ENCODE results near the gene THADA. TPM values are rescaled to one million over a fixed set of nuclear protein-coding genes. Genes with fewer than 3 reads are reported as not detected.

The THADA gene
- total and polyA plus RNA-seq, 2 donors (not counting 3 experiments of a cell fraction or from before 2014, with no cell fraction given) = 22.6 to 25.3 TPM

DNA sequence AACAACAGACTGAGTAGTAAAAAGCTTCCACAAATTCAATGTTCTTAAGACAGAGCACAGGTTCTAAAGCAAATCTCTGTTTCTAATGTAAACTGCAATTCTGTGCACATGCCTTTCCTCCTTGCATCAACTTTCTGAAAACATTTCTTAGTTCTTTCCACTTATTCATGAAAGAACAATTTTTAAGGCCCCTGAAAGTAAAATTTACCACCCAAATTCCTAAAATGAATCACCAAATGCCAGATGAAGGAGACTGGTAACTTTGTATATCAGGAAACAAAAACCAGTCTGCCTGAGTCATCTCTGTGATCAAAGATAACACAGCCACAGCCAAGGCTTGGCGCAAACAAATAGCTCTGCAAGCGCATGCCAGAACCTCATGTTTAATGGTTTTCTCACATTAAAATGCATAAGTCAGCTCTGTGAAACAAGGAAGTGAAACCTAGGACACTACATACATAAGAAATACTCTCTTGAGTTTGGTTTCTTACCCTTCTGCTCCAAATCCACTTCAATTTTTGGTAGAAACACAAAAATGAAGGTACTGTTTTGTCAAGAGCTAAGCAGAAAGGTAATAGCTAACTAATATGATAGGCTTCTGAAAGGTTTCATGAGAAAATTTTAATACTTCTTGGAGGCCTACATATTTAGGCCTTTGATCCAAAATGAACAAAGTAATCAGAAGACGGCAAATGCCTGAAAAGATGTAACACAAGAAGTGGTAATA, 169.4 kb downstream of the THADA start:
- Histone ChIP-seq H4K20me1 (replicated peaks; ENCODE audit: control insufficient read depth, extremely low read depth, insufficient read depth, low read length) (no peaks in the 10 kb centered on the region), H3K9ac (replicated peaks; ENCODE audit: extremely low read depth, insufficient read depth, low read length) (peak overlapping the region; percentile 53), H3K27me3 (ENCODE audit: control insufficient read depth in 2 of 2, insufficient read depth in 2 of 2, low read length in 2 of 2) (no peaks in the 10 kb centered on the region), H3K4me1 (ENCODE audit: control insufficient read depth, extremely low read depth, insufficient read depth, low read length) (peaks cover 17% of the 10 kb centered on the region), H3K9me1 (replicated peaks; ENCODE audit: control insufficient read depth, extremely low read depth, insufficient read depth, low read length) (no peaks in the 10 kb centered on the region), H2AFZ (ENCODE audit: low read depth, low read length) (no peak overlapping the region), H3K27ac (ENCODE audit: insufficient read depth, low read depth, low read length) (peak overlapping the region; percentile 65), H3K4me3 (replicated peaks in 1 of 3; ENCODE audit: insufficient read depth in 1 of 3, low read depth in 1 of 3, low read length in 3 of 3) (no peak overlapping the region), H3K79me2 (ENCODE audit: control insufficient read depth, insufficient read depth, low read length) (no peaks in the 10 kb centered on the region), H3K36me3 (ENCODE audit: control insufficient read depth in 2 of 2, extremely low read depth in 1 of 2, insufficient read depth in 2 of 2, low read length in 2 of 2) (no peaks in the 10 kb centered on the region), H3K4me2 (ENCODE audit: insufficient read depth, low read length) (peak overlapping the region; percentile 74), H3K9me3 (replicated peaks; ENCODE audit: control insufficient read depth, insufficient read depth, low read length) (no peaks in the 10 kb centered on the region)
- no peak for TF ChIP-seq MYC (IDR thresholded peaks at IDR 0.05; ENCODE audit: low read depth, low read length)
- TF ChIP-seq, protein P1, sequence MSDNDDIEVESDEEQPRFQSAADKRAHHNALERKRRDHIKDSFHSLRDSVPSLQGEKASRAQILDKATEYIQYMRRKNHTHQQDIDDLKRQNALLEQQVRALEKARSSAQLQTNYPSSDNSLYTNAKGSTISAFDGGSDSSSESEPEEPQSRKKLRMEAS (IDR thresholded peaks at IDR 0.05; ENCODE audit: insufficient read depth, insufficient read length) = peak; percentile 10
- TF ChIP-seq FOS (IDR thresholded peaks at IDR 0.05; ENCODE audit: borderline replicate concordance, insufficient read depth, low read length) = peak; percentile 97
- TF ChIP-seq GATA2 (IDR thresholded peaks at IDR 0.05; ENCODE audit: insufficient read depth, insufficient read length, low read depth, low read length) = peak; percentile 99
- TF ChIP-seq POLR2AphosphoS5 (IDR thresholded peaks at IDR 0.05; ENCODE audit: insufficient read depth, low read depth, low read length) = peak; percentile 67
- TF ChIP-seq JUN (IDR thresholded peaks at IDR 0.05; ENCODE audit: borderline replicate concordance, insufficient read depth, insufficient read length, low read depth) = peak; percentile 96
- TF ChIP-seq, protein P2, sequence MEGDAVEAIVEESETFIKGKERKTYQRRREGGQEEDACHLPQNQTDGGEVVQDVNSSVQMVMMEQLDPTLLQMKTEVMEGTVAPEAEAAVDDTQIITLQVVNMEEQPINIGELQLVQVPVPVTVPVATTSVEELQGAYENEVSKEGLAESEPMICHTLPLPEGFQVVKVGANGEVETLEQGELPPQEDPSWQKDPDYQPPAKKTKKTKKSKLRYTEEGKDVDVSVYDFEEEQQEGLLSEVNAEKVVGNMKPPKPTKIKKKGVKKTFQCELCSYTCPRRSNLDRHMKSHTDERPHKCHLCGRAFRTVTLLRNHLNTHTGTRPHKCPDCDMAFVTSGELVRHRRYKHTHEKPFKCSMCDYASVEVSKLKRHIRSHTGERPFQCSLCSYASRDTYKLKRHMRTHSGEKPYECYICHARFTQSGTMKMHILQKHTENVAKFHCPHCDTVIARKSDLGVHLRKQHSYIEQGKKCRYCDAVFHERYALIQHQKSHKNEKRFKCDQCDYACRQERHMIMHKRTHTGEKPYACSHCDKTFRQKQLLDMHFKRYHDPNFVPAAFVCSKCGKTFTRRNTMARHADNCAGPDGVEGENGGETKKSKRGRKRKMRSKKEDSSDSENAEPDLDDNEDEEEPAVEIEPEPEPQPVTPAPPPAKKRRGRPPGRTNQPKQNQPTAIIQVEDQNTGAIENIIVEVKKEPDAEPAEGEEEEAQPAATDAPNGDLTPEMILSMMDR (IDR thresholded peaks at IDR 0.05; ENCODE audit: extremely low read depth in 1 of 2, insufficient read depth in 1 of 2, low read depth in 1 of 2, low read length in 2 of 2) = no peak
- no peak for TF ChIP-seq EZH2 (IDR thresholded peaks at IDR 0.05; ENCODE audit: borderline replicate concordance, low read depth, low read length, severe bottlenecking)
- TF ChIP-seq POLR2A (IDR thresholded peaks at IDR 0.05; ENCODE audit: low read depth, low read length) = peak; percentile 23
- DNase-seq (ENCODE audit: low read depth, low spot score) (peak; percentile 97), FAIRE-seq (peak; percentile 85)
- intact Hi-C loops (cut with micrococcal nuclease) (loop anchor here (1.0 kb wide), 2 partner anchors 12 to 29 kb away; no protein-coding TSS in a partner anchor), dilution Hi-C loops (cut with MboI; ENCODE audit: extremely low pct_ligation_motif_present, low sequenced_read_pairs) (no loop called here)
- no TSS peak for BruUV-seq (replicated peaks)
- ChIA-PET CTCF (interaction anchor here (0.8 to 2.2 kb wide), 11 partner anchors 11 to 161 kb away, joined by 3 to 7 read pairs (median 4); no protein-coding TSS in a partner anchor), POLR2A (interaction anchor here (0.6 to 1.1 kb wide), 2 partner anchors 91 to 157 kb away, joined by 3 to 5 read pairs; no protein-coding TSS in a partner anchor)

All from endothelial cell of umbilical vein (primary cell).